Stomach (tissue), 4 donors: ENCODE data around the gene FAM107B.

ENCODE experiments used
- EP300 ChIP-seq: sonication (generic); formaldehyde crosslinking; IDR thresholded peaks from one replicate; pipeline ENCODE4 v1.6.1; 2017; ENCODE audit warnings: antibody characterized with exemption
- POLR2A ChIP-seq, 4 donors: fragments of 450-650 bp; IDR thresholded peaks; one replicate each; pipeline ENCODE4 v1.6.1; 2016; ENCODE audit warnings: antibody characterized with exemption in 4 of 4, control low read depth in 2 of 4, mild to moderate bottlenecking in 1 of 4, moderate library complexity in 1 of 4
- POLR2AphosphoS5 ChIP-seq, 3 donors: sonication (generic); formaldehyde crosslinking; IDR thresholded peaks; one replicate each; pipeline ENCODE4 v1.6.1; 2016; ENCODE audit warnings: antibody characterized with exemption in 3 of 3
- TF ChIP-seq, protein P1 (sequence below), 7 experiments: fragments of 450-650 bp in 4 of 7; fragments of 200-600 bp in 3 of 7; sonication (generic) in 3 of 7; IDR thresholded peaks; one replicate each; pipeline ENCODE4 v1.5.1; 2016 to 2019; ENCODE audit warnings: antibody characterized with exemption in 7 of 7, control low read depth in 2 of 7, mild to moderate bottlenecking in 1 of 7

DNA sequence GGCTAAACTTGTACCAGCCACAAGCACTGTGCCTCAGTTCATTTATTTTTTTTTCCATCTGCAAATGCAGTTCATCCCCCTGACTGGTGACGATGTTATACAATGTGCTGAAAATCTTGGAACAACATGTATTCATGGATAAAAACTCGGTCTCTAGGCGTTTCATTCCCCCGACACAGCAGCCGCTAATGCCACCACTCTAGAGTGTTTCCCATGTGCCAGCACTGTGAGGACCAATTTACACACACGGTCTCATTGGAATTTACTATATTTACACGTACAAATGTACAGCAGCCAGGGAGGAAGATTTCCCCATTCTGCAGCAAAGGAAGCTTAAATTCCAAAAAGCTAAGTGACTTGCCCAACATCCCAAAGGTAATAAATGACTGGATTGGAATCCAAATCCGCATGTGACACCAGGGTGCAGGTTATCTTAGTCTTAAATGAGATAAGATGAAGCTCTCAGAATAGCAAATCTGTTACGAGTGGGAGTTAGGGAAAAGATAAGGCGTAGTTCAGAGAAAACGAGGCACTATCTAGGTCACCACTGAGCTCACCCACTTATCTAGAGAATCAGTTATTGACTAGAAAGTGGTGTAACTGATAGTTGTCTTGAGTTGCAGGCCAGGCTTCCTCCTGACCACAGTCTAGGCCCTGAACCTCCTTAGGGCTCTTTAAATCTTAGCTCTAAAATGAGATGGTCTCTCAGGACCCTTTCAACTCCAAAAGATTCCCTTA is 36.7 kb downstream of the FAM107B start:
- TF ChIP-seq, protein P1, sequence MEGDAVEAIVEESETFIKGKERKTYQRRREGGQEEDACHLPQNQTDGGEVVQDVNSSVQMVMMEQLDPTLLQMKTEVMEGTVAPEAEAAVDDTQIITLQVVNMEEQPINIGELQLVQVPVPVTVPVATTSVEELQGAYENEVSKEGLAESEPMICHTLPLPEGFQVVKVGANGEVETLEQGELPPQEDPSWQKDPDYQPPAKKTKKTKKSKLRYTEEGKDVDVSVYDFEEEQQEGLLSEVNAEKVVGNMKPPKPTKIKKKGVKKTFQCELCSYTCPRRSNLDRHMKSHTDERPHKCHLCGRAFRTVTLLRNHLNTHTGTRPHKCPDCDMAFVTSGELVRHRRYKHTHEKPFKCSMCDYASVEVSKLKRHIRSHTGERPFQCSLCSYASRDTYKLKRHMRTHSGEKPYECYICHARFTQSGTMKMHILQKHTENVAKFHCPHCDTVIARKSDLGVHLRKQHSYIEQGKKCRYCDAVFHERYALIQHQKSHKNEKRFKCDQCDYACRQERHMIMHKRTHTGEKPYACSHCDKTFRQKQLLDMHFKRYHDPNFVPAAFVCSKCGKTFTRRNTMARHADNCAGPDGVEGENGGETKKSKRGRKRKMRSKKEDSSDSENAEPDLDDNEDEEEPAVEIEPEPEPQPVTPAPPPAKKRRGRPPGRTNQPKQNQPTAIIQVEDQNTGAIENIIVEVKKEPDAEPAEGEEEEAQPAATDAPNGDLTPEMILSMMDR (IDR thresholded peaks at IDR 0.05): no peak
- TF ChIP-seq POLR2A (IDR thresholded peaks at IDR 0.05): no peak
- no peak for TF ChIP-seq EP300
- TF ChIP-seq POLR2AphosphoS5 (IDR thresholded peaks at IDR 0.05): no peak
